Peyer's patch (tissue), 4 donors: ENCODE results near the gene FUT1. TPM values are rescaled to one million over a fixed set of nuclear protein-coding genes. Genes with fewer than 3 reads are reported as not detected.

Experiments used
- DNase-seq, 3 donors: peaks; one replicate each; pipeline ENCODE4 v3.0.0-alpha.2; 2017 to 2019
- H3K27ac ChIP-seq, 4 donors: fragments of 200-600 bp; sonication (generic); one replicate each; pipeline ENCODE4 v1.5.1; 2016 to 2019
- H3K27me3 ChIP-seq, 2 donors: fragments of 200-600 bp; sonication (generic); one replicate each; pipeline ENCODE4 v1.5.1; 2019
- H3K36me3 ChIP-seq, 3 donors: fragments of 200-600 bp; sonication (generic); one replicate each; pipeline ENCODE4 v1.5.1; 2016 to 2019
- H3K4me1 ChIP-seq, 4 donors: fragments of 200-600 bp; sonication (generic); one replicate each; pipeline ENCODE4 v1.5.1; 2016 to 2019
- H3K4me3 ChIP-seq, 4 donors: fragments of 200-600 bp; sonication (generic); 1 replicate in 3 of 4; 2 replicates in 1 of 4; pipeline ENCODE4 v1.5.1; 2016 to 2019; ENCODE audit warnings: mild to moderate bottlenecking in 1 of 4
- H3K9me3 ChIP-seq, 4 donors: fragments of 200-600 bp; sonication (generic); one replicate each; pipeline ENCODE4 v1.5.1; 2016 to 2019; ENCODE audit warnings: mild to moderate bottlenecking in 1 of 4
- CTCF ChIP-seq, 6 experiments: fragments of 450-650 bp in 4 of 6; fragments of 200-600 bp in 2 of 6; sonication (generic) in 1 of 6; IDR thresholded peaks; one replicate each; pipeline ENCODE4 v1.5.1; 2017 to 2019; ENCODE audit warnings: antibody characterized with exemption in 6 of 6, mild to moderate bottlenecking in 3 of 6, moderate library complexity in 1 of 6
- POLR2A ChIP-seq, 2 donors: fragments of 450-650 bp; IDR thresholded peaks; one replicate each; pipeline ENCODE4 v1.5.1; 2017; ENCODE audit warnings: antibody characterized with exemption in 2 of 2, mild to moderate bottlenecking in 2 of 2, moderate library complexity in 2 of 2
- total RNA-seq, 4 donors: library from RNA; depleted of rRNA; stranded (reverse); fragments of >200 nt; gene quantifications; one replicate each; pipeline ENCODE4 v1.1.0, GENCODE V29; 2016

Gene FUT1
- total RNA-seq, 4 donors from 2014 or later, result 0.38 to 1.2 (median 0.68) TPM

- no peaks in the 10 kb centered on the region for H3K9me3 ChIP-seq
- peak overlapping the region; percentile 77 to 93 (median 86) for H3K27ac ChIP-seq
- H3K36me3 ChIP-seq, result no peaks in the 10 kb centered on the region
- H3K4me1 ChIP-seq, result peaks cover 0 to 45% (median 14%) of the 10 kb centered on the region in 4 donors
- peak in 1 of 2 donors; percentile 4 for TF ChIP-seq POLR2A (IDR thresholded peaks at IDR 0.05)
- TF ChIP-seq CTCF (IDR thresholded peaks at IDR 0.05), result no peak
- peak in 2 of 3 donors; percentile 74 to 76 for DNase-seq
- H3K4me3 ChIP-seq, result peak overlapping the region; percentile 62 to 72 (median 62)
- H3K27me3 ChIP-seq, result no peaks in the 10 kb centered on the region
Measured at GRCh38 chr19:48714759-48715675, 37.4 kb downstream of the FUT1 start.

GRCh38 chr19:48713864-48714755, 38.3 kb downstream of the FUT1 start:
- peaks cover 0 to 40% (median 14%) of the 10 kb centered on the region in 4 donors for H3K4me1 ChIP-seq
- peak overlapping the region; percentile 77 to 93 (median 86) for H3K27ac ChIP-seq
- no peaks in the 10 kb centered on the region for H3K27me3 ChIP-seq
- TF ChIP-seq CTCF (IDR thresholded peaks at IDR 0.05), result peak in 1 of 6 experiments; percentile 4
- TF ChIP-seq POLR2A (IDR thresholded peaks at IDR 0.05), result peak; percentile 79 to 92
- no peaks in the 10 kb centered on the region for H3K9me3 ChIP-seq
- peak; percentile 98 to 100 (median 100) for DNase-seq
- peak overlapping the region; percentile 62 to 72 (median 67) for H3K4me3 ChIP-seq
- H3K36me3 ChIP-seq, result no peaks in the 10 kb centered on the region

- Histone ChIP-seq H3K9me3 (no peaks in the 10 kb centered on the region), H3K4me3 (peak overlapping the region; percentile 62 to 72 (median 67)), H3K27me3 (no peaks in the 10 kb centered on the region), H3K36me3 (no peaks in the 10 kb centered on the region), H3K4me1 (peaks cover 0 to 40% (median 14%) of the 10 kb centered on the region in 4 donors), H3K27ac (peak overlapping the region; percentile 59 to 87 (median 74))
- TF ChIP-seq CTCF (IDR thresholded peaks at IDR 0.05), result peak in 3 of 6 experiments; percentile 19 to 25 (median 20)
- TF ChIP-seq POLR2A (IDR thresholded peaks at IDR 0.05), result no peak
- DNase-seq, result no peak
Measured at GRCh38 chr19:48713041-48713863, 39.2 kb downstream of the FUT1 start.

- Histone ChIP-seq H3K4me3 (no peak overlapping the region), H3K27ac (no peak overlapping the region), H3K27me3 (no peaks in the 10 kb centered on the region), H3K36me3 (no peaks in the 10 kb centered on the region), H3K4me1 (peaks cover 0 to 28% (median 14%) of the 10 kb centered on the region in 4 donors), H3K9me3 (no peaks in the 10 kb centered on the region)
- TF ChIP-seq POLR2A (IDR thresholded peaks at IDR 0.05) (no peak), CTCF (IDR thresholded peaks at IDR 0.05) (no peak)
- DNase-seq, result no peak
Measured at GRCh38 chr19:48711106-48711662, 41.3 kb downstream of the FUT1 start.
